ENCODE results near the gene TSPAN9.

Gene TSPAN9

DNA sequence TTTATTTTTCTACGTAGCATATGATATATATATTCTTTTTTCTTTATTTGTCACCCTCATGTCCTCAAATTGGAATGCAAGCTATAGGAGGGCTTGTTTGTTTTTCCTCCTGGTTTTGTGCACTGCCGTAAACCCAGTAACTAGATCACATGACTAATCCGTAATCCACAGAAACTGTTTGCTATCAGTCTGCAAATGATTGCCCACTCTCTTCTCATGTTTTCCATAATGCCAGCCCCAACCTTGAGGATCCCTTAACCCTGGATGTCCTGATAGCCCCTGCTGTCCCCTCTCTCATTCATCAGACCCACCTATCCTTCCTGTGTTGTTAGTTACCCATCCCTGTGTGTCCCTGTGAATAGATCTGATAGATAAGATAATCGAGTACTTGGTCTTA is 94.0 kb downstream of the TSPAN9 start:
- no peak for DNase-seq
- Mint-ChIP-seq H3K36me3 (ENCODE audit: low read depth) (no peaks in the 10 kb centered on the region), H3K4me1 (peaks cover 78% of the 10 kb centered on the region), H3K9me3 (no peaks in the 10 kb centered on the region), H3K27ac (no peak overlapping the region), H3K27me3 (ENCODE audit: low read depth, poor library complexity) (peaks cover 10% of the 10 kb centered on the region), H3K4me3 (no peak overlapping the region)
- TF ChIP-seq, protein P1, sequence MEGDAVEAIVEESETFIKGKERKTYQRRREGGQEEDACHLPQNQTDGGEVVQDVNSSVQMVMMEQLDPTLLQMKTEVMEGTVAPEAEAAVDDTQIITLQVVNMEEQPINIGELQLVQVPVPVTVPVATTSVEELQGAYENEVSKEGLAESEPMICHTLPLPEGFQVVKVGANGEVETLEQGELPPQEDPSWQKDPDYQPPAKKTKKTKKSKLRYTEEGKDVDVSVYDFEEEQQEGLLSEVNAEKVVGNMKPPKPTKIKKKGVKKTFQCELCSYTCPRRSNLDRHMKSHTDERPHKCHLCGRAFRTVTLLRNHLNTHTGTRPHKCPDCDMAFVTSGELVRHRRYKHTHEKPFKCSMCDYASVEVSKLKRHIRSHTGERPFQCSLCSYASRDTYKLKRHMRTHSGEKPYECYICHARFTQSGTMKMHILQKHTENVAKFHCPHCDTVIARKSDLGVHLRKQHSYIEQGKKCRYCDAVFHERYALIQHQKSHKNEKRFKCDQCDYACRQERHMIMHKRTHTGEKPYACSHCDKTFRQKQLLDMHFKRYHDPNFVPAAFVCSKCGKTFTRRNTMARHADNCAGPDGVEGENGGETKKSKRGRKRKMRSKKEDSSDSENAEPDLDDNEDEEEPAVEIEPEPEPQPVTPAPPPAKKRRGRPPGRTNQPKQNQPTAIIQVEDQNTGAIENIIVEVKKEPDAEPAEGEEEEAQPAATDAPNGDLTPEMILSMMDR (IDR thresholded peaks at IDR 0.05): no peak

DNA sequence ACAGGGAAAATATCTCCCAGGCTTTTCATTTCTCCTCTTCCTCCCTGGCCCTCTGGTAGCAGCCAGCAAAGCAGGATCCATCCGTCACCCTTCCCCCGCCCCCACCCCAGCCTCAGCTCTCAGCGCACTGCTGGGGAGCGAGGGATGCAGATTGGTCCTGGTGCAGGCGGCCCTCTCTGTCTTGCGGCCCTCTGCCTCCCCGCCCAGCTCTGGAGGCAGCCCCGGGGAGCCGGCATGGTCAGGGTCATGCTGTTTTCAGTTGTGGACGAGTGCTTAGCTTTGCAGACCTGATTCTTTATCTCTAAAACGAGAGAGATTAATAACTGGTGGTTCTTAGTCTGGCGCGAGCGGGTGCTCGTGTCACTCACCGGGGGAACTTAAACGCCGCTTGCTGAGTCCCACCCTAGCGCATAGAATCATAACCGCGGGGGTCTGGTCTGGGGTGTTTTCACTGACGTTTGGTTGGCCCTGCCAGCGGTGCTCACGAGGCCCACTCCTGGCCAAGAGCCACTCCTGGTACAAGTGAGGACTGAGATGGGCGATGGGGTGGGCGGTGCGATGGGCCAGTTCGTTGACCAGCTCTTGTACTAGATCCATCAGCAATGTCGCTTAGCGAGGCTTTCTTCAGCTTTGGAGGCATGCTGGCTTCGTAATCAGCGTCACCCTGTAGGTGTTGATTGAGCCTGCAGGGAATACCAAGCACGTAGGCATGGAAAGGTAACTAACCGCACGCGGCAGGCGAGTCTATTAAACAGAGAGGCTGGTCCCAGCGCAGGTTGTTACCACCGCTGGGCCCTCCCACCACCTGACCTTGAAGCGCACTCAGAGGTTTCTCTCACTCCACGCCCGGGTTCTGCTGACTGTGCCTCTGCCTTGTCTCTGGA is 95.2 kb downstream of the TSPAN9 start:
- no peak for DNase-seq
- H3K9me3 Mint-ChIP-seq: no peaks in the 10 kb centered on the region
- TF ChIP-seq, protein P1 (IDR thresholded peaks at IDR 0.05): no peak
- peaks cover 10% of the 10 kb centered on the region for H3K27me3 Mint-ChIP-seq (ENCODE audit: low read depth, poor library complexity)
- no peak overlapping the region for H3K4me3 Mint-ChIP-seq
- no peak overlapping the region for H3K27ac Mint-ChIP-seq
- peaks cover 73% of the 10 kb centered on the region for H3K4me1 Mint-ChIP-seq
- H3K36me3 Mint-ChIP-seq (ENCODE audit: low read depth): no peaks in the 10 kb centered on the region

DNA sequence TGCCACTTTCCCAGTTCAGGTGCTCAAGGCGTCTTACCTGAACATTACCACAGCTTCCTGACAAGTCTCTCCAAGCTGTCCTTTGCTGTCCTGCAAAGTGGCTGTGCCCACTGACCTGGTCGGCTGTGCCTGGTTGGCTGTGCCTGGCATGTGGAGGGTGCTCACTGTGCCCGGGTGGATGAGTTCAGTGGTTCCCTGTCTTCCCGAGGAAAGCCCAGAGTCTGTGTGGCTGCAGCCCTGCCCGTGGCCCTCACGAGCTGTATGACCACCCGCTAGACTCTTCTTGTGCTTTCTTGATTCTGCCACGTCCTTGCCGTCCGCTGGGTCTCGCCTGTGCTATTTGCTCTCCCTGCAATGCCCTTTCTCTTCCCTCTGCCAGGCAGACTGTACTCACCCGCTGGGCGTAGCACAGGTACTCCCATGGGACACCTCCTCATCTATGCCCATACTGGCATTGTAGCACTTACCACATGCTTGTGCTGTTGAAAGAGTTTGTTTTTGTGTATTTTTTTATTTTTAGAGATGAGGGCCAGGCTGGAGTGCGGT is 95.9 kb downstream of the TSPAN9 start:
- no peak overlapping the region for H3K27ac Mint-ChIP-seq
- peaks cover 70% of the 10 kb centered on the region for H3K4me1 Mint-ChIP-seq
- TF ChIP-seq, protein P1 (IDR thresholded peaks at IDR 0.05): no peak
- no peaks in the 10 kb centered on the region for H3K36me3 Mint-ChIP-seq (ENCODE audit: low read depth)
- H3K27me3 Mint-ChIP-seq (ENCODE audit: low read depth, poor library complexity): peaks cover 12% of the 10 kb centered on the region
- no peak for DNase-seq
- no peaks in the 10 kb centered on the region for H3K9me3 Mint-ChIP-seq
- H3K4me3 Mint-ChIP-seq: no peak overlapping the region

DNA sequence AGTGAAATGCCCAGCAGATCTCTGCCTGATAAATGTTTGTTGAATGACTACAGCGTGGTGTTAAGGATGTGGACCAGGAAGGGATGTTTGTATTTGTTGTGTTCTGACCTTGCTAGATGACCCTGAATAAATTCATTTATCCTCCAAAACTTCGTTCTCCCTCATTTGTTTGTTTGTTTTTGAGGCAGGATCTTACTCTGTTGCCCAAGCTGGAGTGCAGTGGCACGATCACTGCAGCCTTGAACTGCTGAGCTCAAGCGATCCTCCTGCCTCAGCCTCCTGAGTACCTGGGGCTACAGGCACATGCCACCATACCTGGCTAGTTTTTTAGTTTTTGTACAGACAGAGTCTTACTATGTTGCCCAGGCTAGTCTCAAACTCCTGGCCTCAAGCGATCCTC is 96.7 kb downstream of the TSPAN9 start:
- Mint-ChIP-seq H3K9me3 (no peaks in the 10 kb centered on the region), H3K36me3 (ENCODE audit: low read depth) (no peaks in the 10 kb centered on the region), H3K27me3 (ENCODE audit: low read depth, poor library complexity) (peaks cover 13% of the 10 kb centered on the region), H3K4me3 (no peak overlapping the region), H3K27ac (no peak overlapping the region), H3K4me1 (peaks cover 70% of the 10 kb centered on the region)
- no peak for DNase-seq
- TF ChIP-seq, protein P1 (IDR thresholded peaks at IDR 0.05): no peak

DNA sequence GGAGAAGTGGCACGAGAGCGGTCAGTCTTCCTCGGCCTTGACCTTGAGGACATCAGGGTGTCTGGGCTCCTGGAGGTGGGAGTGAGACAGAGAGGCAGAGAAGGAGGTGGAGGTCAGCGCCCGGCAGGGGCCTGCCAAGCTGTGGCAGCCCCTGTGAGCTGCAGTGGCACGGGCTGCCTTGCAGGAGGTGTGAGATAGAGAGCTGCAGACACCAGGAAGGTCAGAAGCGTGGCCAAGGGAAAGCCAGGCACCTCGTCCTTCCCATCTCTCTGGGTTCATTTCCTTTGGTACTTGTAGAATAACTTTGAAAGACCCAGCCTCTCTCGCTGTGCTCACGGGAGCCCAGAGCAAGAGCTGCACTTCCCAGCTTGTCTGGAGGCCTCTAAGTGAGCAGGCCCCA is 98.1 kb downstream of the TSPAN9 start:
- peaks cover 63% of the 10 kb centered on the region for H3K4me1 Mint-ChIP-seq
- no peaks in the 10 kb centered on the region for H3K9me3 Mint-ChIP-seq
- DNase-seq: no peak
- no peak overlapping the region for H3K27ac Mint-ChIP-seq
- TF ChIP-seq, protein P1 (IDR thresholded peaks at IDR 0.05): no peak
- H3K4me3 Mint-ChIP-seq: no peak overlapping the region
- H3K36me3 Mint-ChIP-seq (ENCODE audit: low read depth): no peaks in the 10 kb centered on the region
- peaks cover 8% of the 10 kb centered on the region for H3K27me3 Mint-ChIP-seq (ENCODE audit: low read depth, poor library complexity)
